WTC11 (cell line): ENCODE data around the gene RNASE11.

Source experiments
- ATF1 ChIP-seq: sonication (generic); formaldehyde crosslinking; IDR thresholded peaks from 2 replicates; pipeline ENCODE4 v1.8.1; 2023; ENCODE audit warnings: mild to moderate bottlenecking, moderate library complexity, missing genetic modification reagents
- ATF3 ChIP-seq: sonication (generic); formaldehyde crosslinking; conservative IDR thresholded peaks from 2 replicates; pipeline ENCODE4 v1.8.1; 2022; ENCODE audit warnings: mild to moderate bottlenecking, missing genetic modification reagents
- CTCF ChIP-seq: fragments of 200-600 bp; IDR thresholded peaks from 2 replicates; pipeline ENCODE4 v1.8.0; 2022; ENCODE audit warnings: antibody characterized with exemption
- ESRRA ChIP-seq: sonication (generic); formaldehyde crosslinking; IDR thresholded peaks from 2 replicates; pipeline ENCODE4 v1.8.1; 2022; ENCODE audit warnings: mild to moderate bottlenecking, missing genetic modification reagents, borderline replicate concordance
- HMGA2 ChIP-seq: fragments of 250-450 bp; sonication (Bioruptor Pico); IDR thresholded peaks from 2 replicates; pipeline ENCODE4 v1.4.0; 2021; ENCODE audit warnings: mild to moderate bottlenecking, moderate library complexity
- JUN ChIP-seq: sonication (generic); formaldehyde crosslinking; IDR thresholded peaks from 2 replicates; pipeline ENCODE4 v1.8.0; 2023; ENCODE audit warnings: mild to moderate bottlenecking, missing genetic modification reagents
- USF2 ChIP-seq: sonication (generic); formaldehyde crosslinking; IDR thresholded peaks from 2 replicates; pipeline ENCODE4 v1.8.1; 2023; ENCODE audit warnings: mild to moderate bottlenecking, missing genetic modification reagents, moderate library complexity
- ZNF121 ChIP-seq: sonication (generic); formaldehyde crosslinking; IDR thresholded peaks from 2 replicates; pipeline ENCODE4 v1.8.0; 2023; ENCODE audit warnings: missing genetic modification reagents
- TF ChIP-seq, protein P1 (sequence below): sonication (generic); formaldehyde crosslinking; IDR thresholded peaks from 2 replicates; pipeline ENCODE4 v1.8.1; 2022; ENCODE audit warnings: low read depth, missing genetic modification reagents, borderline replicate concordance
- TF ChIP-seq, protein P2 (sequence below): fragments of 250-450 bp; sonication (Bioruptor Pico); conservative IDR thresholded peaks from 2 replicates; pipeline ENCODE4 v1.9.0; 2021; ENCODE audit warnings: mild to moderate bottlenecking
- TF ChIP-seq, protein P3 (sequence below): sonication (generic); formaldehyde crosslinking; IDR thresholded peaks from 2 replicates; pipeline ENCODE4 v1.8.0; 2022; ENCODE audit warnings: missing genetic modification reagents
- TF ChIP-seq, protein P4 (sequence below): sonication (generic); formaldehyde crosslinking; IDR thresholded peaks from 2 replicates; pipeline ENCODE4 v1.8.0; 2022; ENCODE audit warnings: mild to moderate bottlenecking, missing genetic modification reagents

DNA sequence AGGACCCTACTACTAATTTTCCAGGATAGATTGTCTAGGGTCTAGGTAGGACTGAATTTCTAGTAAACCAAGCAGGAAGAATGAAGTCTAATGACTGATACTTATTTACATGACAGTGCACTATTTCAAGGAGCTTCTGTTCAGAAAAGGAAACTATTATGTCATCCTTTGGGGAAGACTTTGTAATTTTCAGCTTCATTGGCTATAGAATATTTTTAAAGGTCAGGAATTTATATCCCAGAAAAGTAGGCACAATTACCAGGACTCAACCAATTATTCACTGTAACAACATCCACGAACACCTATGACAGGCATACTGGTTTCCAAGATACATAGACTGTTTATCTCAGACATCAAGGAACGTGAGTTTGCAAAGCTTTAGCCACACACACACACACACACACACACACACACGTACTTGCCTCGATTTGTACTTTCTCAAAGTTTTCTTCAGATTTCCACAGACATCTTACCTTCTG is 30.5 kb upstream of the RNASE11 start:
- TF ChIP-seq CTCF (no peak), ATF1 (no peak), ATF3 (CRISPR knock-in tag) (no peak), HMGA2 (CRISPR knock-in tag) (no peak), ZNF121 (CRISPR knock-in tag) (no peak), JUN (CRISPR knock-in tag) (no peak), USF2 (CRISPR knock-in tag) (no peak), ESRRA (CRISPR knock-in tag) (no peak)
- TF ChIP-seq, protein P1, sequence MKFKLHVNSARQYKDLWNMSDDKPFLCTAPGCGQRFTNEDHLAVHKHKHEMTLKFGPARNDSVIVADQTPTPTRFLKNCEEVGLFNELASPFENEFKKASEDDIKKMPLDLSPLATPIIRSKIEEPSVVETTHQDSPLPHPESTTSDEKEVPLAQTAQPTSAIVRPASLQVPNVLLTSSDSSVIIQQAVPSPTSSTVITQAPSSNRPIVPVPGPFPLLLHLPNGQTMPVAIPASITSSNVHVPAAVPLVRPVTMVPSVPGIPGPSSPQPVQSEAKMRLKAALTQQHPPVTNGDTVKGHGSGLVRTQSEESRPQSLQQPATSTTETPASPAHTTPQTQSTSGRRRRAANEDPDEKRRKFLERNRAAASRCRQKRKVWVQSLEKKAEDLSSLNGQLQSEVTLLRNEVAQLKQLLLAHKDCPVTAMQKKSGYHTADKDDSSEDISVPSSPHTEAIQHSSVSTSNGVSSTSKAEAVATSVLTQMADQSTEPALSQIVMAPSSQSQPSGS, result no peak
- TF ChIP-seq, protein P2, sequence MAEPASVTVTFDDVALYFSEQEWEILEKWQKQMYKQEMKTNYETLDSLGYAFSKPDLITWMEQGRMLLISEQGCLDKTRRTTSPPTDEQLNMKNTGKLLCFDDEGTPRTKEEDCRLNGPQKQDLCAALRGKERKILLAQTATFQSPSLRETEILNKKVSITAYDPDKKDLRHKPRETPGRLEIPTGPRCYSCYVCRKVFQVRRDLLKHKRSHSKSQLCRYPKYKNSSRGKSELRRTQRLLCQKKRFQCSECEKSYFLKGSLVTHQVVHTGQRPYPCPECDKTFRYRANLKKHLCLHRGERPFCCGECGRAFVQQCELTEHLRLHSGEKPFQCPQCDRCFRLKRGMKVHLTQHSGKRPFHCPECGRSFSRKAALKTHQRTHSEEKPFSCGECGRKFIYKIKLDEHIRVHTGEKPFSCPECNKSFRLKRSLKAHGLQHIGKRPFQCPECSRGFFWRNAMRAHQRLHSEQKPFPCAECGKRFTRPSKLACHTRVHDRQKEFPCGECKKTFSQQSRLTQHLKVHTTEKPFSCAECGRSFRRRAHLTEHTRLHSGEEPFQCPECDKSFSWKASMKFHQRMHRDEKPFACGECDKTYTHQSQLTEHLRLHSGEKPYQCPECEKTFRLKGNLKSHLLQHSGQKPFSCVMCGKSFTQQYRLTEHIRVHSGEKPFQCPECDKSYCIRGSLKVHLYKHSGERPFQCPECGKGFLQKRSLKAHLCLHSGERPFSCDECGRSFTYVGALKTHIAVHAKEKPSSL (CRISPR knock-in tag), result no peak
- TF ChIP-seq, protein P3, sequence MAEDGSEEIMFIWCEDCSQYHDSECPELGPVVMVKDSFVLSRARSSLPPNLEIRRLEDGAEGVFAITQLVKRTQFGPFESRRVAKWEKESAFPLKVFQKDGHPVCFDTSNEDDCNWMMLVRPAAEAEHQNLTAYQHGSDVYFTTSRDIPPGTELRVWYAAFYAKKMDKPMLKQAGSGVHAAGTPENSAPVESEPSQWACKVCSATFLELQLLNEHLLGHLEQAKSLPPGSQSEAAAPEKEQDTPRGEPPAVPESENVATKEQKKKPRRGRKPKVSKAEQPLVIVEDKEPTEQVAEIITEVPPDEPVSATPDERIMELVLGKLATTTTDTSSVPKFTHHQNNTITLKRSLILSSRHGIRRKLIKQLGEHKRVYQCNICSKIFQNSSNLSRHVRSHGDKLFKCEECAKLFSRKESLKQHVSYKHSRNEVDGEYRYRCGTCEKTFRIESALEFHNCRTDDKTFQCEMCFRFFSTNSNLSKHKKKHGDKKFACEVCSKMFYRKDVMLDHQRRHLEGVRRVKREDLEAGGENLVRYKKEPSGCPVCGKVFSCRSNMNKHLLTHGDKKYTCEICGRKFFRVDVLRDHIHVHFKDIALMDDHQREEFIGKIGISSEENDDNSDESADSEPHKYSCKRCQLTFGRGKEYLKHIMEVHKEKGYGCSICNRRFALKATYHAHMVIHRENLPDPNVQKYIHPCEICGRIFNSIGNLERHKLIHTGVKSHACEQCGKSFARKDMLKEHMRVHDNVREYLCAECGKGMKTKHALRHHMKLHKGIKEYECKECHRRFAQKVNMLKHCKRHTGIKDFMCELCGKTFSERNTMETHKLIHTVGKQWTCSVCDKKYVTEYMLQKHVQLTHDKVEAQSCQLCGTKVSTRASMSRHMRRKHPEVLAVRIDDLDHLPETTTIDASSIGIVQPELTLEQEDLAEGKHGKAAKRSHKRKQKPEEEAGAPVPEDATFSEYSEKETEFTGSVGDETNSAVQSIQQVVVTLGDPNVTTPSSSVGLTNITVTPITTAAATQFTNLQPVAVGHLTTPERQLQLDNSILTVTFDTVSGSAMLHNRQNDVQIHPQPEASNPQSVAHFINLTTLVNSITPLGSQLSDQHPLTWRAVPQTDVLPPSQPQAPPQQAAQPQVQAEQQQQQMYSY (CRISPR knock-in tag), result no peak
- TF ChIP-seq, protein P4, sequence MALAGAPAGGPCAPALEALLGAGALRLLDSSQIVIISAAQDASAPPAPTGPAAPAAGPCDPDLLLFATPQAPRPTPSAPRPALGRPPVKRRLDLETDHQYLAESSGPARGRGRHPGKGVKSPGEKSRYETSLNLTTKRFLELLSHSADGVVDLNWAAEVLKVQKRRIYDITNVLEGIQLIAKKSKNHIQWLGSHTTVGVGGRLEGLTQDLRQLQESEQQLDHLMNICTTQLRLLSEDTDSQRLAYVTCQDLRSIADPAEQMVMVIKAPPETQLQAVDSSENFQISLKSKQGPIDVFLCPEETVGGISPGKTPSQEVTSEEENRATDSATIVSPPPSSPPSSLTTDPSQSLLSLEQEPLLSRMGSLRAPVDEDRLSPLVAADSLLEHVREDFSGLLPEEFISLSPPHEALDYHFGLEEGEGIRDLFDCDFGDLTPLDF (CRISPR knock-in tag), result no peak
